ENCODE measurements around the gene WNT16.

DNA sequence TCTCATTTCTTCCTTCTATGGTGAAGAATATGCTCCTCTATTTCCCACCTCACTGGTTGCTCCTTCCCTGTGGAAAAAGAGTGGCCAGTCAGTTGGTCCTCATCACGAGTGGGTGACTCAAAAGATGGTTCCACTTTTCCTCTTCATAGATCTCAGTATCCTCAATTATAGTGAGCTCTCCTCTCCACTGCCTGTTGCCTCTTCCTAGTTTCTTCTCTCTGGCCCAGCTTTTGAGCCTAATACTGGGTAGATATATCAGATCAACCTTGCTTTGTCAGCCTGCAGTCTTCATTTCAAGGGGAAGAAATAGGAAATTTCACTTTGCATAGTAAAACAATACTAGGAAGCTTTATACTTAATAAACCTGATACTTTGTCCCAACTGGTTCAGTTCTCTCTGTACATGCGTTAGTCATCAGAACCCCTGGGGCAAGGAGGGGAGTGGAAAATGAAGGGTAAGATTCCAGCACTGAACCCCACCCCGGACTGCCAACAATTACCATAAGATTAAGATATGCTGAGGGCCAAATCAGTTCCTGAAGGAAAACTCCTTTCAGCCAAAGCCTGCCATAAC lies 15.5 kb upstream of the WNT16 start:
- TF ChIP-seq, protein P1, sequence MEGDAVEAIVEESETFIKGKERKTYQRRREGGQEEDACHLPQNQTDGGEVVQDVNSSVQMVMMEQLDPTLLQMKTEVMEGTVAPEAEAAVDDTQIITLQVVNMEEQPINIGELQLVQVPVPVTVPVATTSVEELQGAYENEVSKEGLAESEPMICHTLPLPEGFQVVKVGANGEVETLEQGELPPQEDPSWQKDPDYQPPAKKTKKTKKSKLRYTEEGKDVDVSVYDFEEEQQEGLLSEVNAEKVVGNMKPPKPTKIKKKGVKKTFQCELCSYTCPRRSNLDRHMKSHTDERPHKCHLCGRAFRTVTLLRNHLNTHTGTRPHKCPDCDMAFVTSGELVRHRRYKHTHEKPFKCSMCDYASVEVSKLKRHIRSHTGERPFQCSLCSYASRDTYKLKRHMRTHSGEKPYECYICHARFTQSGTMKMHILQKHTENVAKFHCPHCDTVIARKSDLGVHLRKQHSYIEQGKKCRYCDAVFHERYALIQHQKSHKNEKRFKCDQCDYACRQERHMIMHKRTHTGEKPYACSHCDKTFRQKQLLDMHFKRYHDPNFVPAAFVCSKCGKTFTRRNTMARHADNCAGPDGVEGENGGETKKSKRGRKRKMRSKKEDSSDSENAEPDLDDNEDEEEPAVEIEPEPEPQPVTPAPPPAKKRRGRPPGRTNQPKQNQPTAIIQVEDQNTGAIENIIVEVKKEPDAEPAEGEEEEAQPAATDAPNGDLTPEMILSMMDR (IDR thresholded peaks at IDR 0.05; ENCODE audit: poor library complexity) = no peak
- TF ChIP-seq EZH2 (IDR thresholded peaks at IDR 0.05; ENCODE audit: borderline replicate concordance) = no peak
